Caco-2 (cell line): Measurements from ENCODE around the gene SYS1. TPM values are rescaled to one million over a fixed set of nuclear protein-coding genes. Genes with fewer than 3 reads are reported as not detected.

Experiments used
- BruUV-seq: library from RNA; stranded (reverse); fragments of 400-500 nt; replicated peaks from 2 replicates; lab custom pipeline; 2021; lab: Mats Ljungman, UMichigan
- CTCF ChIA-PET: fragments of 300-600 bp; sonication (Branson Sonifier 250); formaldehyde crosslinking; loops from one replicate; lab custom pipeline; 2022; ENCODE audit warnings: antibody characterized with exemption; lab: Charles Lee
- POLR2A ChIA-PET: fragments of 300-600 bp; sonication (Branson Sonifier 250); formaldehyde crosslinking; loops from one replicate; lab custom pipeline; 2022; ENCODE audit warnings: antibody characterized with exemption; lab: Charles Lee
- DNase-seq, 2 experiments: peaks; one replicate each; pipeline versions ENCODE4 v3.0.0 to v3.0.0-alpha.2; 2020 to 2022
- H3K27me3 ChIP-seq: replicated peaks from 2 replicates; pipeline ENCODE4 v1.6.0; 2011; ENCODE audit warnings: low read length; ENCODE audit not compliant: control insufficient read depth, insufficient read depth
- H3K36me3 ChIP-seq: 2 replicates; pipeline ENCODE4 v1.5.1; 2011; ENCODE audit warnings: low read length; ENCODE audit not compliant: control insufficient read depth, insufficient read depth
- H3K4me1 ChIP-seq: fragments of 250-450 bp; sonication (Bioruptor Pico); 2 replicates; pipeline ENCODE4 v1.5.1; 2020; ENCODE audit warnings: mild to moderate bottlenecking
- H3K4me3 ChIP-seq: 2 replicates; pipeline ENCODE4 v1.5.1; 2011; ENCODE audit warnings: low read depth, mild to moderate bottlenecking, control low read depth, low read length
- H3K9me3 ChIP-seq: fragments of 250-450 bp; sonication (Bioruptor Pico); 2 replicates; pipeline ENCODE4 v1.5.1; 2020; ENCODE audit warnings: mild to moderate bottlenecking, moderate library complexity
- H3K27ac Mint-ChIP-seq: one replicate; pipeline ENCODE4 v1.8.0; 2022; ENCODE audit warnings: mixed read lengths; ENCODE audit not compliant: unreplicated experiment
- H3K27me3 Mint-ChIP-seq: one replicate; pipeline ENCODE4 v1.8.0; 2022; ENCODE audit warnings: mixed read lengths; ENCODE audit not compliant: insufficient read depth, unreplicated experiment
- H3K36me3 Mint-ChIP-seq: one replicate; pipeline ENCODE4 v1.8.0; 2022; ENCODE audit warnings: mild to moderate bottlenecking, mixed read lengths; ENCODE audit not compliant: insufficient read depth, unreplicated experiment
- H3K4me1 Mint-ChIP-seq: one replicate; pipeline ENCODE4 v1.8.0; 2022; ENCODE audit warnings: low read depth, mixed read lengths; ENCODE audit not compliant: unreplicated experiment
- H3K4me3 Mint-ChIP-seq: one replicate; pipeline ENCODE4 v1.8.0; 2022; ENCODE audit warnings: mild to moderate bottlenecking, moderate library complexity, mixed read lengths; ENCODE audit not compliant: unreplicated experiment
- H3K9me3 Mint-ChIP-seq: one replicate; pipeline ENCODE4 v1.8.0; 2022; ENCODE audit warnings: mixed read lengths; ENCODE audit not compliant: unreplicated experiment
- intact Hi-C: fragments of 100-400 bp; cut with micrococcal nuclease; formaldehyde crosslinking; loops from one replicate; pipeline ENCODE4 v1.10.0; 2022; ENCODE audit not compliant: unreplicated experiment
- total RNA-seq: library from RNA; stranded (reverse); gene quantifications from 2 replicates; pipeline ENCODE4 v1.2.3, GENCODE V29; 2022
- TF ChIP-seq, protein P1 (sequence below), 2 experiments: fragments of 200-600 bp in 1 of 2; IDR thresholded peaks; 1 replicate in 1 of 2; 2 replicates in 1 of 2; pipeline versions ENCODE4 v1.5.1 to v1.8.0; 2011 to 2022; ENCODE audit warnings: antibody characterized with exemption in 1 of 2, control low read depth in 1 of 2, inconsistent platforms in 1 of 2, low read depth in 1 of 2, low read length in 1 of 2, mild to moderate bottlenecking in 1 of 2, moderate library complexity in 1 of 2; ENCODE audit not compliant: insufficient read depth in 1 of 2, severe bottlenecking in 1 of 2, unreplicated experiment in 1 of 2

SYS1 gene
- total RNA-seq, 1 experiment from 2014 or later = 62.1 TPM

DNA sequence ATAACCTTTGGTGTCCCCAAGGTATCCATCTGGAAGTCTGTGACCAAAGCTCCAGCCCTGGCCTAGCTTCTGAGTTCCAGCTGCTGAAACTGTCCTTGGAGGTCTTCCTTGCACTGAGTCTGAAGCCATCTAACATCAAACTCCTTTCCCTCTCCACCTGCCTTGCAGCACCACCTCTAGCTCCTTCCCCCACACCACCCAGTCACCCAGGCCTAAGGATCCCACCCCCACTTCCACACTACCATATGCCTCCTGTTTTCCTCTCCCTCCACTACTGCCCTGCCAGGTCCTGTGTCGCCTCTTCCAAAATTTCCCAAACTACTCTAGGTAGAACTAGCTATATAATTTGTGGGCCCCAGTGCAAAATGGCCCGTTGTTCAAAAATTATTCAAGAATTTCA is 44.0 kb upstream of the SYS1 start:
- intact Hi-C loops = loop anchor here (1.0 to 10.0 kb wide), 5 partner anchors 118 to 452 kb away; partner anchors contain the start of gene WFDC10A
- CTCF ChIA-PET = interaction anchor here (0.6 to 7.4 kb wide), 25 partner anchors 10 to 623 kb away, joined by 3 to 278 read pairs (median 4); partner anchors contain the start of genes MATN4, PIGT, SYS1 and WFDC3
- TF ChIP-seq, protein P1, sequence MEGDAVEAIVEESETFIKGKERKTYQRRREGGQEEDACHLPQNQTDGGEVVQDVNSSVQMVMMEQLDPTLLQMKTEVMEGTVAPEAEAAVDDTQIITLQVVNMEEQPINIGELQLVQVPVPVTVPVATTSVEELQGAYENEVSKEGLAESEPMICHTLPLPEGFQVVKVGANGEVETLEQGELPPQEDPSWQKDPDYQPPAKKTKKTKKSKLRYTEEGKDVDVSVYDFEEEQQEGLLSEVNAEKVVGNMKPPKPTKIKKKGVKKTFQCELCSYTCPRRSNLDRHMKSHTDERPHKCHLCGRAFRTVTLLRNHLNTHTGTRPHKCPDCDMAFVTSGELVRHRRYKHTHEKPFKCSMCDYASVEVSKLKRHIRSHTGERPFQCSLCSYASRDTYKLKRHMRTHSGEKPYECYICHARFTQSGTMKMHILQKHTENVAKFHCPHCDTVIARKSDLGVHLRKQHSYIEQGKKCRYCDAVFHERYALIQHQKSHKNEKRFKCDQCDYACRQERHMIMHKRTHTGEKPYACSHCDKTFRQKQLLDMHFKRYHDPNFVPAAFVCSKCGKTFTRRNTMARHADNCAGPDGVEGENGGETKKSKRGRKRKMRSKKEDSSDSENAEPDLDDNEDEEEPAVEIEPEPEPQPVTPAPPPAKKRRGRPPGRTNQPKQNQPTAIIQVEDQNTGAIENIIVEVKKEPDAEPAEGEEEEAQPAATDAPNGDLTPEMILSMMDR (IDR thresholded peaks at IDR 0.05; ENCODE audit: insufficient read depth in 1 of 2, low read depth in 1 of 2, low read length in 1 of 2, severe bottlenecking in 1 of 2, unreplicated experiment in 1 of 2) = no peak

DNA sequence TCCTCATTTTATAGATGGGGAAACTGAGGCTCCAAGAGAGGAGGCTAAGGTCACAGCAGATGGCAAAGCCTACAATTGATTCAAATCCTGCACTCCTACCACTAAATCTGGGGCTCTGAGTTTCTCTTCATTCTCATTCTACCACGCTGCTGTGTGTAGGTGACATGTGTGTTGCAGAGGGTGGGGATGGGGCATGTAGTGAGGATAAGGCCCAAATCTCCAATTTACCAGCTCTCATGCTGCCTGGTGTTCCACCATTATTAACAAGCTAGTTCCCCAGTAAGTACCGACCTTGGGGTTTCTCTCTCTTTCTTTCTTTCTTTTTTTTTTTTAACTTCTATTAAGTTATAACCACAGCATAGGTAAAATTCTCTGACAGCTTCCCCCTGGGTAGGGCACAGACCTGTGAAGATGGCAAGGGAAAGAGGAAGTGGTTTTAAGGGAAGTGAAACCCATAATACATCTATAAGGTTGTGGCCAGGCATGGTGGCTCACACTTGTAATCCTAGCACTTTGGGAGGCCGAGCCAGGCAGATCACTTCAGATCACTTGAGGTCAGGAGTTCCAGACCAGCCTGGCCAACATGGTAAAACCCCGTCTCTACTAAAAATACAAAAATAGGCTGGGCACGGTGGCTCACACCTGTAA is 41.9 kb upstream of the SYS1 start:
- BruUV-seq = no TSS peak
- Mint-ChIP-seq H3K27ac (no peak overlapping the region), H3K27me3 (peaks cover 4% of the 10 kb centered on the region), H3K4me3 (no peak overlapping the region), H3K36me3 (peaks cover 26% of the 10 kb centered on the region), H3K4me1 (no peaks in the 10 kb centered on the region), H3K9me3 (no peaks in the 10 kb centered on the region)
- Histone ChIP-seq H3K9me3 (no peaks in the 10 kb centered on the region), H3K36me3 (no peaks in the 10 kb centered on the region), H3K27me3 (no peaks in the 10 kb centered on the region), H3K4me3 (no peak overlapping the region), H3K4me1 (peaks cover 8% of the 10 kb centered on the region; the same call in 1 of the 2 replicates)
- TF ChIP-seq, protein P1 (IDR thresholded peaks at IDR 0.05; ENCODE audit: insufficient read depth in 1 of 2, low read depth in 1 of 2, low read length in 1 of 2, severe bottlenecking in 1 of 2, unreplicated experiment in 1 of 2) = no peak
- ChIA-PET POLR2A (no interaction called here), CTCF (interaction anchor here (0.7 to 7.4 kb wide), 12 partner anchors 9 to 450 kb away, joined by 3 to 278 read pairs (median 4); partner anchors contain the start of gene SYS1)
- intact Hi-C loops = no loop called here
- no peak for DNase-seq

More for the DNA sequence above, 44.0 kb upstream of the SYS1 start:
- no peaks in the 10 kb centered on the region for H3K9me3 ChIP-seq
- BruUV-seq = no TSS peak
- H3K27me3 ChIP-seq = no peaks in the 10 kb centered on the region; the same call in 1 of the 2 replicates
- Mint-ChIP-seq H3K4me3 (no peak overlapping the region), H3K4me1 (no peaks in the 10 kb centered on the region), H3K36me3 (peaks cover 5% of the 10 kb centered on the region), H3K27ac (no peak overlapping the region), H3K27me3 (peaks cover 7% of the 10 kb centered on the region), H3K9me3 (no peaks in the 10 kb centered on the region)
- no peak overlapping the region for H3K4me3 ChIP-seq
- no peaks in the 10 kb centered on the region for H3K4me1 ChIP-seq
- no peak for DNase-seq
- POLR2A ChIA-PET = interaction anchor here (0.6 to 0.7 kb wide), 5 partner anchors 44 to 452 kb away, joined by 3 to 6 read pairs (median 4); partner anchors contain the start of gene WFDC2
- H3K36me3 ChIP-seq = no peaks in the 10 kb centered on the region

GRCh38 chr20:45322952-45323383 is 40.0 kb upstream of the SYS1 start:
- intact Hi-C loops = loop anchor here (1.0 kb wide), 6 partner anchors 20 to 448 kb away; partner anchors contain the start of genes PIGT and SYS1
- no TSS peak for BruUV-seq
- Mint-ChIP-seq H3K4me3 (no peak overlapping the region), H3K27ac (peak overlapping the region; percentile 3), H3K36me3 (peaks cover 45% of the 10 kb centered on the region), H3K9me3 (no peaks in the 10 kb centered on the region), H3K27me3 (no peaks in the 10 kb centered on the region), H3K4me1 (no peaks in the 10 kb centered on the region)
- Histone ChIP-seq H3K9me3 (no peaks in the 10 kb centered on the region), H3K27me3 (no peaks in the 10 kb centered on the region), H3K4me1 (peaks cover 8% of the 10 kb centered on the region; the same call in 1 of the 2 replicates), H3K4me3 (no peak overlapping the region), H3K36me3 (peaks cover 8% of the 10 kb centered on the region)
- ChIA-PET POLR2A (interaction anchor here (0.5 to 1.5 kb wide), 13 partner anchors 19 to 448 kb away, joined by 3 to 21 read pairs (median 7); partner anchors contain the start of genes PIGT and SYS1), CTCF (interaction anchor here (0.6 to 7.4 kb wide), 46 partner anchors 9 to 448 kb away, joined by 3 to 278 read pairs (median 6); partner anchors contain the start of genes PIGT, SYS1, WFDC10A and WFDC2)
- DNase-seq = peak; percentile 84 to 86
- TF ChIP-seq, protein P1 (IDR thresholded peaks at IDR 0.05; ENCODE audit: insufficient read depth in 1 of 2, low read depth in 1 of 2, low read length in 1 of 2, severe bottlenecking in 1 of 2, unreplicated experiment in 1 of 2) = peak; percentile 55 to 79
